ENCODE data around the gene OSBPL1A.

GRCh38 chr18:24322584-24323136 lies 75.0 kb downstream of the OSBPL1A start:
- TF ChIP-seq REST (IDR thresholded peaks at IDR 0.05; ENCODE audit: insufficient read depth in 1 of 2, low read depth in 2 of 2, low read length in 2 of 2), result no peak
- TF ChIP-seq POLR2AphosphoS5 (IDR thresholded peaks at IDR 0.05; ENCODE audit: low read depth, low read length), result no peak
- TF ChIP-seq SIN3A (IDR thresholded peaks at IDR 0.05; ENCODE audit: borderline replicate concordance, insufficient read depth, low read length), result no peak
- TF ChIP-seq TAF1 (IDR thresholded peaks at IDR 0.05; ENCODE audit: borderline replicate concordance, insufficient read depth, low read length), result no peak
- no peak for TF ChIP-seq FOXP2 (optimal IDR thresholded peaks at IDR 0.05; ENCODE audit: borderline replicate concordance, extremely low read depth, extremely low read length, insufficient read depth)

Measured in PFSK-1 (cell line).